ENCODE results near the gene SF1.

The SF1 gene

DNA sequence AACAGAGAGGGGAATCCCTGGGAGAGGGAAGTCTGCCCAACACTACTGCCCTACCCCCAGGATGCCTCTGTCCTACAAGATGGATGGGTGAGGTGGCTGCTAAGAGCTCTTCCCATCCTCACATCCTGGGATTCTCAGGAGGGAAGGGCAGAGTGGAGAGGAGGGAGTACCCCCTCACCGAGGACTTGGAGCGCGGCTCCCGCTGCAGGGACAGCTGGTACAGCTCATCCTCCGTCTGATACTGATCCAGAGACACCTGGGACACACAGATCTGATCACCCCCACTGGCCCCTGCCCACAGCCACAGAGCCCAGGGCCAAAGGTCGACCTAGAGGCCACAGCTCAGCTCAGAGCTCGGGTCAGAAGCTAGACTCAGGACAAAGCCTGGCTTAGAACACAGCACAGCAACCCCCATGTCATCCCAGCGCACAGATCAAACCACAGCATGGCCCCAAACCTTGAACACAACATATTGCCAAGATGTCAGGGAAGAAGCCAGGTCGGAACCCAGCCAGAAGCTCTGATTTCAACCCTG lies 42.5 kb downstream of the SF1 start:
- H3K4me3 ChIP-seq (ENCODE audit: low read depth, low read length), result no peak overlapping the region
- DNase-seq (ENCODE audit: low read depth), result no peak
- no peak for TF ChIP-seq CTCF (IDR thresholded peaks at IDR 0.05; ENCODE audit: insufficient read depth, low read depth, low read length, missing control alignments)

GRCh38 chr11:64734811-64735724 lies 43.3 kb downstream of the SF1 start:
- no peak for TF ChIP-seq CTCF (IDR thresholded peaks at IDR 0.05; ENCODE audit: insufficient read depth, low read depth, low read length, missing control alignments)
- H3K4me3 ChIP-seq (ENCODE audit: low read depth, low read length), result no peak overlapping the region
- DNase-seq (ENCODE audit: low read depth), result no peak

GRCh38 chr11:64731601-64732000 lies 46.7 kb downstream of the SF1 start:
- no peak for TF ChIP-seq CTCF (IDR thresholded peaks at IDR 0.05; ENCODE audit: insufficient read depth, low read depth, low read length, missing control alignments)
- no peak for DNase-seq (ENCODE audit: low read depth)
- no peak overlapping the region for H3K4me3 ChIP-seq (ENCODE audit: low read depth, low read length)

DNA sequence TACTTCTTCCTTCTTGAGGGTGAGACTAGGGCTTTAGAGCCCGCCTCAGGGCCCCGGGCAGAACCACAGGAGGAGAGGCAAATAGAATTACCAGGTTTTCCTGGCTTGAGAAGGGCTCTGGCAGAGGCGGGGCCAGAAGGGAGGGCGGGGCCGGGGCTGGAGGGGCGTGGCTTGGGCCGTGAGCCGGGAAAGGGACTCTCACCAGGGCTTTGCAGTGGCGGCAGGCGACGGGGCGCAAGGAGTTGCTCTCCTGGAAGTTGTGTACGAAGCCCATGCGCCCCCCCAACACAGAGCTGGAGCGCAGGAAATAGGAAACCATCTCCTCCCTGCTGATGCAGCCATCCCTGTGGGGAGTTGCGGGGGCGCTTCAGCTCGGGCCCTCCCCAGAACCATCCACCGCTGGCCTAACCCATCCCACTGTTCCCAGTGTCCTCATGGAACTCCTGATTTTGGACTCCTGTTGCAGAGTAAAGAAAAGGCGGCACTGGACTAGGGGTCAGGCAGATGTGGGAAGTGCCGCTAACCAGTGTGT lies 48.4 kb downstream of the SF1 start:
- no peak overlapping the region for H3K4me3 ChIP-seq (ENCODE audit: low read depth, low read length)
- TF ChIP-seq CTCF (IDR thresholded peaks at IDR 0.05; ENCODE audit: insufficient read depth, low read depth, low read length, missing control alignments), result no peak
- no peak for DNase-seq (ENCODE audit: low read depth)

- DNase-seq (ENCODE audit: low read depth), result no peak
- TF ChIP-seq CTCF (IDR thresholded peaks at IDR 0.05; ENCODE audit: insufficient read depth, low read depth, low read length, missing control alignments), result no peak
- no peak overlapping the region for H3K4me3 ChIP-seq (ENCODE audit: low read depth, low read length)
Observed at GRCh38 chr11:64728757-64729365, 49.5 kb downstream of the SF1 start.

GRCh38 chr11:64726867-64727530 lies 51.3 kb downstream of the SF1 start:
- no peak overlapping the region for H3K4me3 ChIP-seq (ENCODE audit: low read depth, low read length)
- DNase-seq (ENCODE audit: low read depth), result no peak
- TF ChIP-seq CTCF (IDR thresholded peaks at IDR 0.05; ENCODE audit: insufficient read depth, low read depth, low read length, missing control alignments), result no peak
